Mesendoderm (in vitro differentiated cells): ENCODE data around the gene KPNA1.
"Not testable (repeated sequence)": the region's sequence is repeated elsewhere in the genome, so short reads cannot be mapped to it uniquely, and the experiment has no call there.

Source experiments
- DNase-seq: peaks from one replicate; pipeline ENCODE4 v3.0.0; 2013
- H2AK5ac ChIP-seq: 2 replicates; pipeline ENCODE4 v1.6.1; 2013; ENCODE audit warnings: low read length, inconsistent platforms
- H2BK120ac ChIP-seq: 2 replicates; pipeline ENCODE4 v1.6.1; 2013; ENCODE audit warnings: low read depth, mild to moderate bottlenecking, low read length, moderate library complexity, mixed read lengths
- H2BK15ac ChIP-seq: replicated peaks from 2 replicates; pipeline ENCODE4 v1.6.1; 2013; ENCODE audit warnings: low read depth, mild to moderate bottlenecking, moderate library complexity
- H2BK5ac ChIP-seq: 2 replicates; pipeline ENCODE4 v1.6.1; 2013; ENCODE audit warnings: low read length, inconsistent platforms
- H3K18ac ChIP-seq: 2 replicates; pipeline ENCODE4 v1.6.1; 2013; ENCODE audit warnings: mild to moderate bottlenecking, low read length, mixed read lengths
- H3K23ac ChIP-seq: one replicate; pipeline ENCODE4 v1.6.1; 2013; ENCODE audit warnings: low read length
- H3K27ac ChIP-seq: 2 replicates; pipeline ENCODE4 v1.5.1; 2013; ENCODE audit warnings: low read depth, mild to moderate bottlenecking, inconsistent platforms, low read length, moderate library complexity
- H3K27me3 ChIP-seq: 2 replicates; pipeline ENCODE4 v1.6.1; 2013; ENCODE audit warnings: low read length, control low read depth, mild to moderate bottlenecking, inconsistent platforms; ENCODE audit not compliant: insufficient read depth, poor library complexity
- H3K36me3 ChIP-seq: 2 replicates; pipeline ENCODE4 v1.6.1; 2013; ENCODE audit warnings: low read length, inconsistent platforms; ENCODE audit not compliant: control insufficient read depth, insufficient read depth
- H3K4ac ChIP-seq: one replicate; pipeline ENCODE4 v1.6.1; 2013; ENCODE audit warnings: low read depth, mild to moderate bottlenecking, low read length, moderate library complexity
- H3K4me1 ChIP-seq: 2 replicates; pipeline ENCODE4 v1.6.1; 2013; ENCODE audit warnings: low read depth, low read length, inconsistent platforms; ENCODE audit not compliant: control insufficient read depth
- H3K4me2 ChIP-seq: 2 replicates; pipeline ENCODE4 v1.6.1; 2013; ENCODE audit warnings: low read length
- H3K4me3 ChIP-seq: 2 replicates; pipeline ENCODE4 v1.5.1; 2013; ENCODE audit warnings: mild to moderate bottlenecking, low read length
- H3K56ac ChIP-seq: one replicate; pipeline ENCODE4 v1.6.1; 2013; ENCODE audit warnings: low read length
- H3K79me1 ChIP-seq: 2 replicates; pipeline ENCODE4 v1.6.1; 2013; ENCODE audit warnings: low read length, inconsistent platforms
- H3K79me2 ChIP-seq: 2 replicates; pipeline ENCODE4 v1.6.1; 2013; ENCODE audit warnings: mild to moderate bottlenecking, low read length; ENCODE audit not compliant: control insufficient read depth, insufficient read depth
- H3K9ac ChIP-seq: 2 replicates; pipeline ENCODE4 v1.6.1; 2013; ENCODE audit warnings: low read length, inconsistent platforms
- H4K5ac ChIP-seq: one replicate; pipeline ENCODE4 v1.6.1; 2013; ENCODE audit warnings: low read length
- H4K8ac ChIP-seq: one replicate; pipeline ENCODE4 v1.6.1; 2013; ENCODE audit warnings: low read depth, mild to moderate bottlenecking, control low read depth, low read length, moderate library complexity
- WGBS: extraction: QIAGEN DNeasy Blood & Tissue Kit; methylation state at CpG from one replicate; pipeline ENCODE4 v1.1.7; 2013; ENCODE audit warnings: low lambda C conversion rate, missing lambda C conversion rate; ENCODE audit not compliant: insufficient coverage; ENCODE audit errors: extremely low coverage; 5-methylcytosine and 5-hydroxymethylcytosine counted together

KPNA1 gene

GRCh38 chr3:122456074-122456473, 58.7 kb downstream of the KPNA1 start:
- no peak overlapping the region for H3K4me3 ChIP-seq
- H2BK120ac ChIP-seq: no peak overlapping the region
- no peak overlapping the region for H4K8ac ChIP-seq
- H3K9ac ChIP-seq: no peak overlapping the region
- no peaks in the 10 kb centered on the region for H3K4me1 ChIP-seq
- no peak overlapping the region for H3K4ac ChIP-seq
- H3K4me2 ChIP-seq: no peak overlapping the region
- H3K79me1 ChIP-seq: no peaks in the 10 kb centered on the region
- H3K56ac ChIP-seq: no peak overlapping the region
- no peaks in the 10 kb centered on the region for H3K27me3 ChIP-seq
- no peak overlapping the region for H4K5ac ChIP-seq
- DNase-seq: no peak
- no peak overlapping the region for H3K23ac ChIP-seq
- peaks cover 1% of the 10 kb centered on the region for H3K36me3 ChIP-seq
- H3K27ac ChIP-seq: no peak overlapping the region
- no peak overlapping the region for H2AK5ac ChIP-seq
- no peak overlapping the region for H2BK15ac ChIP-seq
- H3K79me2 ChIP-seq: no peaks in the 10 kb centered on the region
- H3K18ac ChIP-seq: no peak overlapping the region
- no peak overlapping the region for H2BK5ac ChIP-seq

GRCh38 chr3:122451371-122451770, 63.4 kb downstream of the KPNA1 start:
- Histone ChIP-seq H3K36me3 (peaks cover 3% of the 10 kb centered on the region), H3K79me1 (no peaks in the 10 kb centered on the region), H2BK5ac (no peak overlapping the region), H4K8ac (no peak overlapping the region), H4K5ac (no peak overlapping the region), H3K27me3 (no peaks in the 10 kb centered on the region), H3K9ac (no peak overlapping the region), H3K4me1 (no peaks in the 10 kb centered on the region), H3K4me2 (no peak overlapping the region), H2BK15ac (no peak overlapping the region), H3K4me3 (no peak overlapping the region), H3K18ac (no peak overlapping the region), H3K23ac (no peak overlapping the region), H3K4ac (no peak overlapping the region), H3K56ac (no peak overlapping the region), H2AK5ac (no peak overlapping the region), H2BK120ac (no peak overlapping the region), H3K79me2 (no peaks in the 10 kb centered on the region), H3K27ac (no peak overlapping the region)
- no CpG with 5 or more reads among the region's 3 CpGs for WGBS
- no peak for DNase-seq

- H3K56ac ChIP-seq, H4K8ac ChIP-seq, DNase-seq, H3K4me1 ChIP-seq, H3K23ac ChIP-seq, H3K27me3 ChIP-seq, H2BK15ac ChIP-seq, H3K9ac ChIP-seq, H3K36me3 ChIP-seq, H2BK120ac ChIP-seq, H4K5ac ChIP-seq, H3K4me3 ChIP-seq, H3K4me2 ChIP-seq, H3K27ac ChIP-seq, H3K79me1 ChIP-seq, H3K79me2 ChIP-seq, H2AK5ac ChIP-seq, H3K18ac ChIP-seq, H2BK5ac ChIP-seq, H3K4ac ChIP-seq: not testable (repeated sequence)
- no CpG with 5 or more reads among the region's 6 CpGs for WGBS
These were observed 66.5 kb downstream of the KPNA1 start for GRCh38 chr3:122448218-122448617.

GRCh38 chr3:122444491-122444887, 70.2 kb downstream of the KPNA1 start:
- H3K18ac ChIP-seq, H4K5ac ChIP-seq, DNase-seq, H3K36me3 ChIP-seq, H3K9ac ChIP-seq, H3K23ac ChIP-seq, H3K56ac ChIP-seq, H3K79me1 ChIP-seq, H2AK5ac ChIP-seq, H2BK15ac ChIP-seq, H4K8ac ChIP-seq, H3K27ac ChIP-seq, H3K27me3 ChIP-seq, H3K4me2 ChIP-seq, H3K4me3 ChIP-seq, H3K79me2 ChIP-seq, H3K4me1 ChIP-seq, H2BK5ac ChIP-seq, H2BK120ac ChIP-seq, H3K4ac ChIP-seq: not testable (repeated sequence)
- WGBS: no CpG with 5 or more reads among the region's 5 CpGs

GRCh38 chr3:122443762-122444490, 70.8 kb downstream of the KPNA1 start:
- H2BK15ac ChIP-seq, H4K5ac ChIP-seq, H2BK120ac ChIP-seq, H3K79me2 ChIP-seq, H2BK5ac ChIP-seq, H3K9ac ChIP-seq, H3K4me2 ChIP-seq, H3K27ac ChIP-seq, H4K8ac ChIP-seq, H3K79me1 ChIP-seq, H3K4me1 ChIP-seq, H3K4me3 ChIP-seq, H3K4ac ChIP-seq, H2AK5ac ChIP-seq, H3K18ac ChIP-seq, H3K23ac ChIP-seq, H3K56ac ChIP-seq, H3K27me3 ChIP-seq, H3K36me3 ChIP-seq: not testable (repeated sequence)
- DNase-seq: peak; percentile 84
- no CpG with 5 or more reads among the region's 11 CpGs for WGBS

GRCh38 chr3:122443090-122443489, 71.6 kb downstream of the KPNA1 start:
- peak overlapping the region; percentile 59 for H3K56ac ChIP-seq
- H3K4me3 ChIP-seq: no peak overlapping the region
- H3K4me2 ChIP-seq: no peak overlapping the region
- H3K79me1 ChIP-seq: no peaks in the 10 kb centered on the region
- H3K4ac ChIP-seq: no peak overlapping the region
- H3K23ac ChIP-seq: no peak overlapping the region
- H4K5ac ChIP-seq: no peak overlapping the region
- no peak overlapping the region for H2AK5ac ChIP-seq
- peaks cover 3% of the 10 kb centered on the region for H3K36me3 ChIP-seq
- H3K27ac ChIP-seq: no peak overlapping the region
- no peak overlapping the region for H2BK15ac ChIP-seq
- no CpG with 5 or more reads among the region's 10 CpGs for WGBS
- no peak overlapping the region for H4K8ac ChIP-seq
- H3K9ac ChIP-seq: no peak overlapping the region
- no peaks in the 10 kb centered on the region for H3K4me1 ChIP-seq
- DNase-seq: peak; percentile 93
- H3K79me2 ChIP-seq: no peaks in the 10 kb centered on the region
- no peak overlapping the region for H2BK120ac ChIP-seq
- no peak overlapping the region for H3K18ac ChIP-seq
- H3K27me3 ChIP-seq: no peaks in the 10 kb centered on the region
- H2BK5ac ChIP-seq: no peak overlapping the region
